SW 1271 (cell line): ENCODE measurements around the gene DYSF.

Experiments used
- DNase-seq, 2 experiments: peaks; one replicate each; lab custom pipeline; 2025; lab: John Stamatoyannopoulos, UW

Gene DYSF

DNA sequence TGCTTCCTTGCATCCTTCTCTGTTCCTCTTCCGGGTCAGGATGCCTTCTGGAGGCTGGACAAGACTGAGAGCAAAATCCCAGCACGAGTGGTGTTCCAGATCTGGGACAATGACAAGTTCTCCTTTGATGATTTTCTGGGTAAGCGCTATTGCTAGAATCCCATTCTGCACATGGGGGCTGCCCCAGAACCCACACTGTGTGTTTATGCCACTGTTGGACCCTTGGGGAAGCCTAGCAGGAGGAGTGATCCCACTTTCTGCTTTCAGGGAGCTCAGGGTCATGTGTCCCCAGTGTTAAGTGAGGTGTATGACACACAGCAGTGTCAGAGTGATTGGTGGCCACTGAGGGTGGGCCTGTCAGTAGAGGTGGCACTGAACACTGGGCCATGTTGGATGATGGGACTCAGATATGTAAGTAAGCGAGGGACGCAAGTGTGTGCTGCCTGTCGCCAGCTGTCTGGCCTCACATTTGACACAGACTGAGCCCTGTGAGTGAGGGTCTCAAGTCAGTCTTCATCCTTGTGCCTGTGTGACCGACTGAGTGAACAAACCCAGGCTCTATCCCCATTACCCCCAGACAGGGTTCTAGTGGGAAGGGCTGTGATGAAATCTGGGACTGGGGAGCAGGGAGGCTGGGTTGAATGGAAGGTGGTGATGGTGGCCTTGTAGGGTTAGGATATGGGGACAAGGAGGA, 220.9 kb downstream of the DYSF start:
- DNase-seq = no peak

- no peak for DNase-seq
Measured at GRCh38 chr2:71675296-71675695, 221.9 kb downstream of the DYSF start.

DNA sequence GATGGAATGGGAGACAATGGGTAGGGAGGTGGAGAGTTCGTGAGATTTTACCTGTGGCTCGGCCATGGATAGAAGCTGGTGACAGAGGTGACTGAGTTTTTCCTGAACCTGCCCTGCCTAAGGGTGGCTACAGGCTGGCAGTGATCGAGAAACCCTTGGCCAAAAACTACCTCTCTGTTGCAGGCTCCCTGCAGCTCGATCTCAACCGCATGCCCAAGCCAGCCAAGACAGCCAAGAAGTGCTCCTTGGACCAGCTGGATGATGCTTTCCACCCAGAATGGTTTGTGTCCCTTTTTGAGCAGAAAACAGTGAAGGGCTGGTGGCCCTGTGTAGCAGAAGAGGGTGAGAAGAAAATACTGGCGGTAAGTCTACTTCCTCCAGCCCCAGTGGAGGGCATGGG, 225.5 kb downstream of the DYSF start:
- no peak for DNase-seq

DNA sequence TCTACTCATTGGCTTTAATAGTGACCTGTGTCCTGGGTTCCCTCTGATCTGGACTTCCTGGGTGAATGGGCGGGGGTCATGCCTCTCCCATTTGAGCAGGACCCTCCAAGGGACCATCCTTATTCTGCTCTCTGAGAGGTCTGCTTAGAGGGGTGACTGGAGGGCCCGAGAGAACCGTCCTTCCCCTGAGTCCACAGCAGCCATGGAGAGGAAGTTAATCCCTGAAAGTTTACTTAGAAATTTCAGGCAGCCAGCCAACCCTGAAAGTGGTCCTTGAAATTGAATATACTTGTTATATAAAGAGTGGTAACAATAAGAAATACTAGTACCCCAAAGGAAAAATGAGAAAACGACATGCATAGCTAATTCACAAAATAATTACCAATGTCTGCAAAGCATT, 226.1 kb downstream of the DYSF start:
- DNase-seq = no peak

GRCh38 chr2:71680925-71681324, 227.6 kb downstream of the DYSF start:
- DNase-seq = no peak

- DNase-seq = no peak
Measured at GRCh38 chr2:71681626-71682025, 228.3 kb downstream of the DYSF start.

- DNase-seq = no peak
Measured at GRCh38 chr2:71682341-71682740, 229.0 kb downstream of the DYSF start.

DNA sequence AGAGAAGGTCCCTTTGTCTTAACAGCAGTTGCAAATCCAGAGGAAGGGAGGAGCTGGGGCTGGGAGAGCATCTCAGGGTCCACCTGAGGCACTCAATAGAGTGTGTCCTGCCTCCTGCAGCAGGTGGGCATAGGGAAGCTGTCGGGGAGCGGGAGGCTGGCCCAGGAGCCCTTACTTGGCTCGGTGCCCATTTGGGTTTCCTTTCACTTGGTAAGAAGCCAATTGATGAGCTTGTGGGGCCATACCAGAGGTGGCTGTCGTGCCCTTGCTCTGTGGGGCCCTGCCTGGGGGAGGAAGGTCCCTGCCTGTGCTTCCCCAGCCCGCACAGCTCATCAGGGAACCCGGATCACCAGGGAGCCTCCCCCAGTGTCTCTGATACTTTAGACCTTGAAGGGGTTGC, 229.7 kb downstream of the DYSF start:
- no peak for DNase-seq

GRCh38 chr2:71683666-71684065, 230.3 kb downstream of the DYSF start:
- DNase-seq = no peak

GRCh38 chr2:71684226-71685072, 231.1 kb downstream of the DYSF start:
- no peak for DNase-seq

GRCh38 chr2:71685073-71685848, 231.9 kb downstream of the DYSF start:
- no peak for DNase-seq

DNA sequence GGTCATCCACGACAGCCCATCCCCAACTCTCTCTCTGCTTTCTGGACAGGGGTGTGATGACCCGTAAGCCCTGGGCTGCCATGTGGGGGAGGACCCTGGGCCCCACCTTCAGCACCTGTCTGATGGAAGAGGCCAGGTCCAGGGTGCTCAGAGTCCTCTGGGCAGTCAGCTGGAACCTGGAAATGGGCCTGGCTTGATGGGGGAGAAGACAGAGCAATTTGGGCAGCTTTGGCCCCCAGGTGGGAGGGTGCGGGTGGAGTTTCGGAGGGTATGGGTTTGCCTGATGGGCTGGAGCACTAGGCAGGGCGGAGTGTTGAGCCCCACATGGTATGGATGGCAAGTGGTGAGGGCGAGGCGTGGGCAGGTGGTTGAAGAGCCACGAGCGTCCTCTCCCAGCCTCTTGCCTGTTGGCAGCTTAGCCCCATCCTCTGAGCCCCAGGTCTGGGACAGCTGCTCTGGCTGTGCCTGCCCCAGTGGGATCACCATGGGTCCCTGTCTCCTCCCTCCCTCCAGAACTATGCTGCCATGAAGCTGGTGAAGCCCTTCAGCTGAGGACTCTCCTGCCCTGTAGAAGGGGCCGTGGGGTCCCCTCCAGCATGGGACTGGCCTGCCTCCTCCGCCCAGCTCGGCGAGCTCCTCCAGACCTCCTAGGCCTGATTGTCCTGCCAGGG, 232.7 kb downstream of the DYSF start:
- no peak for DNase-seq

DNA sequence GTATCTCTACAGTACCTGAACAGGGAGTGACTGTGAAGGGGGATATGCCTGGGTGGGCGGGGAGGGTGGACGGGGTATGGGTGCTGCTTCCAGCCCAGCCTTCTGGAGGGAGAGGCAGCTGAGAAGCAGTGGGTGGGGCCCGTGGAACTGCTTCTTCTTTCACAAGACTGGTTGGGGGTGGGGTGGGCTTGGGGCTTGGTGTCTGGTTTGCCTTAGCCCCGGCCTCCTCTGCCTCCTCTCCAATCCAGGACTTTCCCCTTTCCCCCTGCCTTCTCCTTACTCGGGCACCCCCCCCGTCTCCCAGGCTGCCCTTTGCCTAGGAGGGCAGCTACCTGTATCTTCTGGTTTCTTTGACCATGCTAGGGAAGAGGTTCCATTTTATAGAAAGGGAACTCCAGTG, 233.4 kb downstream of the DYSF start:
- DNase-seq = no peak

- DNase-seq = no peak
Measured at GRCh38 chr2:71687412-71687811, 234.1 kb downstream of the DYSF start.

- no peak for DNase-seq
Measured at GRCh38 chr2:71688530-71688929, 235.2 kb downstream of the DYSF start.

DNA sequence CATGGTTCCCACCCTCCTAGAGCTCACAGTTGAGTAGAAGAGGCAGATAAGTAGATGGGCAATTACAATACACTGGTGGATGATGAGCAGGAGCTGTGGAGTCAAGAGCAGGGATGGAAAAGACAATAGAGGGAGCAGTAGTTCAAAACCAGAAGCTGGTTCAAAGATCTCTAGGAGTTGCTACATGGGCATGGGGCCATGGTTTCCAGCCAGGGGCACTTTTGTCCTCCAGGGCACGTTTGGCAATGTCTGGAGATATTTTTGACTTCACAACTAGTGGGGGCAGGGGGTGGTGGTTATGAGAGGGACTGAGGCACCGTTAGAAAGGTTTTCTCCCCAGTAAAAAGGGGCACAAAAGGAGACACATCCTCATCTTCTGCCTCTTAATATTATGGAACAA, 236.0 kb downstream of the DYSF start:
- no peak for DNase-seq

GRCh38 chr2:71689968-71690834, 236.8 kb downstream of the DYSF start:
- DNase-seq = no peak

DNA sequence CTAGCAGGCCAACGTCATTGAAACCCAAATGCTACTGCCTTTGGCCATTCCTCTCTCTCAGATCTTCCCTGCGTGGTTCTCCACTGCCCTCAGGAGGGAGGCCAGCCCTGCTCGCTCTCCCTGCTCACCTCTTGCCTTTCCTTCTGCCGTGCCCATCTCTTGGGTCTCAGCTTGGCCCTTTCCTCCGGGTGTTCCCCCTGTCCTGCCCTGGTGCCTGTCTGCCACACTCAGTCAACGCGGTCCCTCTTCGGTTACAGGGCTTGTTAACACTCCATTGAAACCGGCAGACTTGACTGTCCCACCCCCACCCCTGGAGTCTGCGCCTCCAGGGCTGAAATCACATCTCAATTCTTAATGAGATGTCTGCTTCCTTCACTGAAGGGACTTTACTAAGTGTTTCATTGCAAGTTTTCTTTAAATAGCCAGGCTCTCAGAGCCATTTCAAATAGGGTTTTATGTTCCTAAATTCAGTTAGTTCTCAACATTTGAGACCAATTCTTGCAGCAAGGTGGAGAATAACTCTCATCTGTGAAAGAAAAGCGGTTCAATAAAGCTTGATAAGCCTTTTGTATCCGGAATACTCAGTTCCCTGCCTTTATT, 237.6 kb downstream of the DYSF start:
- DNase-seq = no peak

DNA sequence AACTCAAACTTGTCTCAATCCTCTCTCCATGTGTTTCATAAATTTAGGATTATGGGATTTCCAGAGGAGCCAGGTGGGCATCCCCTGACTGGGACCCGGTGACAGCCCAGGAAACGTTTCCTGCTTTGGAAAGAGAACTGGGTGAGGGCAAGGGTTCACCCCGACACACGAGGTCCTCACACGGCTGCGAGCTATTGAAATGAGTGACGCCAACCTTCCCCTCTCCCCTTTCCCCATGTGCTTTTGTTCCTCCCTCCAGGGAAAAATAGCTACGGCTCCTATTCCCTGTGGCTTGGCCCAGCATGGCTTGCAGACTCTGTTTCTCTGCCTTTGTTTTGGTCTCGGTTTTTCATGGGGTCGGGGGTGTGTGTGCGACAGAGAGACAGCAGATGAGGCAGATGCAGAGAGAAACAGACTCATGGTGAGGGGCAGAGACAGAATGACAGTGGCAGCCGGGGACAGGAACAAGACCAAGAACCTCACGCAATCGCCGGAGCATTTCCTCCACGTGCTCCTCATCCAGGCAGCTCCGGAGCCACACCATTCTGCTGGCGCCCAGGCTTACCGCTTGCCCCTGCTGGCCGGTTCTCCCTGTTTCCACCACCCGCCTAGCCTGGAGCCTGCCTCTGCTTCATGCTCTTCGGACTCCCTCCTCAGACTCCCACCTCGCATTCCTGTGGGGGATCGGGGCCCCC, 238.5 kb downstream of the DYSF start:
- no peak for DNase-seq

- no peak for DNase-seq
Measured at GRCh38 chr2:71692621-71693277, 239.4 kb downstream of the DYSF start.
